Glutamatergic neuron (in vitro differentiated cells): ENCODE data around the gene RB1. TPM values are rescaled to one million over a fixed set of nuclear protein-coding genes. Genes with fewer than 3 reads are reported as not detected.

Source experiments
- DNase-seq: peaks from one replicate; pipeline ENCODE4 v3.0.0; 2022
- H3K27ac Mint-ChIP-seq: one replicate; pipeline ENCODE4 v1.8.0; 2020; ENCODE audit warnings: mild to moderate bottlenecking, mixed read lengths, inconsistent platforms; ENCODE audit not compliant: unreplicated experiment
- H3K27me3 Mint-ChIP-seq: one replicate; pipeline ENCODE4 v1.8.0; 2020; ENCODE audit warnings: mild to moderate bottlenecking, moderate library complexity, mixed read lengths, inconsistent platforms; ENCODE audit not compliant: unreplicated experiment
- H3K36me3 Mint-ChIP-seq: one replicate; pipeline ENCODE4 v1.8.0; 2020; ENCODE audit warnings: mild to moderate bottlenecking, mixed read lengths, inconsistent platforms; ENCODE audit not compliant: unreplicated experiment
- H3K4me1 Mint-ChIP-seq: one replicate; pipeline ENCODE4 v1.8.0; 2020; ENCODE audit warnings: mild to moderate bottlenecking, low read depth, mixed read lengths, inconsistent platforms; ENCODE audit not compliant: unreplicated experiment
- H3K4me3 Mint-ChIP-seq: one replicate; pipeline ENCODE4 v1.8.0; 2020; ENCODE audit warnings: mild to moderate bottlenecking, mixed read lengths, inconsistent platforms; ENCODE audit not compliant: unreplicated experiment
- H3K9me3 Mint-ChIP-seq: one replicate; pipeline ENCODE4 v1.8.0; 2020; ENCODE audit warnings: mild to moderate bottlenecking, moderate library complexity, mixed read lengths, inconsistent platforms; ENCODE audit not compliant: unreplicated experiment
- long read RNA-seq: library from polyadenylated mRNA; unstranded; transcript quantifications from one replicate; pipeline ENCODE4 v2.0.0, GENCODE V29; 2020; ENCODE audit not compliant: unreplicated experiment
- total RNA-seq: library from RNA; stranded (reverse); fragmentation: NEBNext Ultra II Directional; extraction: Animal tissue kit (Norgen Biotek cat#: 25700); gene quantifications from one replicate; pipeline ENCODE4 v1.2.1, GENCODE V29; 2021; ENCODE audit not compliant: unreplicated experiment
- TF ChIP-seq, protein P1 (sequence below): fragments of 200-600 bp; sonication (generic); IDR thresholded peaks from one replicate; pipeline ENCODE4 v1.5.0; 2021; ENCODE audit not compliant: partially characterized antibody, unreplicated experiment

The RB1 gene
- 50.3 TPM for total RNA-seq
- long read RNA-seq, partial matches to known transcripts, result 4 of 6 reads
- long read RNA-seq, other reads (novel, unspliced or antisense), result 1 of 6 reads

DNA sequence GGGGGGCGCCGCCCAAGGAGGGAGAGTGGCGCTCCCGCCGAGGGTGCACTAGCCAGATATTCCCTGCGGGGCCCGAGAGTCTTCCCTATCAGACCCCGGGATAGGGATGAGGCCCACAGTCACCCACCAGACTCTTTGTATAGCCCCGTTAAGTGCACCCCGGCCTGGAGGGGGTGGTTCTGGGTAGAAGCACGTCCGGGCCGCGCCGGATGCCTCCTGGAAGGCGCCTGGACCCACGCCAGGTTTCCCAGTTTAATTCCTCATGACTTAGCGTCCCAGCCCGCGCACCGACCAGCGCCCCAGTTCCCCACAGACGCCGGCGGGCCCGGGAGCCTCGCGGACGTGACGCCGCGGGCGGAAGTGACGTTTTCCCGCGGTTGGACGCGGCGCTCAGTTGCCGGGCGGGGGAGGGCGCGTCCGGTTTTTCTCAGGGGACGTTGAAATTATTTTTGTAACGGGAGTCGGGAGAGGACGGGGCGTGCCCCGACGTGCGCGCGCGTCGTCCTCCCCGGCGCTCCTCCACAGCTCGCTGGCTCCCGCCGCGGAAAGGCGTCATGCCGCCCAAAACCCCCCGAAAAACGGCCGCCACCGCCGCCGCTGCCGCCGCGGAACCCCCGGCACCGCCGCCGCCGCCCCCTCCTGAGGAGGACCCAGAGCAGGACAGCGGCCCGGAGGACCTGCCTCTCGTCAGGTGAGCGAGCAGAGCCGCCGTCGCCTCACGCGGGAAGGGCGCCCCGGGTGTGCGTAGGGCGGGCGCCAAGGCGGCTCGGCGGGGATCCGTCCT, at the start of gene RB1:
Gene RB1, plus strand, starts transcription at position 393 of the 784 bp plus-strand sequence. Its CDS starts 162 bp downstream, at position 555.
- H3K4me1 Mint-ChIP-seq, result peaks cover 6% of the 10 kb centered on the region
- peaks cover 7% of the 10 kb centered on the region for H3K9me3 Mint-ChIP-seq
- TF ChIP-seq, protein P1, sequence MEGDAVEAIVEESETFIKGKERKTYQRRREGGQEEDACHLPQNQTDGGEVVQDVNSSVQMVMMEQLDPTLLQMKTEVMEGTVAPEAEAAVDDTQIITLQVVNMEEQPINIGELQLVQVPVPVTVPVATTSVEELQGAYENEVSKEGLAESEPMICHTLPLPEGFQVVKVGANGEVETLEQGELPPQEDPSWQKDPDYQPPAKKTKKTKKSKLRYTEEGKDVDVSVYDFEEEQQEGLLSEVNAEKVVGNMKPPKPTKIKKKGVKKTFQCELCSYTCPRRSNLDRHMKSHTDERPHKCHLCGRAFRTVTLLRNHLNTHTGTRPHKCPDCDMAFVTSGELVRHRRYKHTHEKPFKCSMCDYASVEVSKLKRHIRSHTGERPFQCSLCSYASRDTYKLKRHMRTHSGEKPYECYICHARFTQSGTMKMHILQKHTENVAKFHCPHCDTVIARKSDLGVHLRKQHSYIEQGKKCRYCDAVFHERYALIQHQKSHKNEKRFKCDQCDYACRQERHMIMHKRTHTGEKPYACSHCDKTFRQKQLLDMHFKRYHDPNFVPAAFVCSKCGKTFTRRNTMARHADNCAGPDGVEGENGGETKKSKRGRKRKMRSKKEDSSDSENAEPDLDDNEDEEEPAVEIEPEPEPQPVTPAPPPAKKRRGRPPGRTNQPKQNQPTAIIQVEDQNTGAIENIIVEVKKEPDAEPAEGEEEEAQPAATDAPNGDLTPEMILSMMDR, result no peak
- DNase-seq, result peak; percentile 86
- no peaks in the 10 kb centered on the region for H3K36me3 Mint-ChIP-seq
- H3K27me3 Mint-ChIP-seq, result peaks cover 3% of the 10 kb centered on the region
- peak within 1 kb of the TSS; percentile 95 for H3K27ac Mint-ChIP-seq
- H3K4me3 Mint-ChIP-seq, result peak within 1 kb of the TSS; percentile 97

DNA sequence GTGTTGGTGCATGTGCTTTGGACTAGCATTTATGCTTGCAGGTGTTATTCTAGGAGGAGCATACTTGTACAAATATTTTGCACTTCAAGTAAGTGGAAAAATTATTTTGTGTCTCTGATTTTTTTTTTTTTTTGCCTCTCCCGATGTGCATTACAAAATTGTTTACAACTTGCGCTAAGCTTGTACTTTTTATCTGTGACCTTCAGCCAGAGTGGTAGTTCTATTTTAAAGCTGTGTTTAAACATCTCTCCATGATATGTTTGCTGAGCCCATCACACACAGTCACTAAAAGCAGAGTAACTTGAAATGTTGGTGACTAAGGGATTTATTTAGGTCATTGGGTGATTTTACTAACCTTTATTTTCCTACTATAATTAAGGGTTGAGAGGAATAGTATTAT, 49.7 kb upstream of the RB1 start:
- DNase-seq, result no peak
- peaks cover 16% of the 10 kb centered on the region for H3K4me1 Mint-ChIP-seq
- no peaks in the 10 kb centered on the region for H3K36me3 Mint-ChIP-seq
- H3K27ac Mint-ChIP-seq, result no peak overlapping the region
- peaks cover 4% of the 10 kb centered on the region for H3K9me3 Mint-ChIP-seq
- peaks cover 3% of the 10 kb centered on the region for H3K27me3 Mint-ChIP-seq
- TF ChIP-seq, protein P1, result no peak
- no peak overlapping the region for H3K4me3 Mint-ChIP-seq

DNA sequence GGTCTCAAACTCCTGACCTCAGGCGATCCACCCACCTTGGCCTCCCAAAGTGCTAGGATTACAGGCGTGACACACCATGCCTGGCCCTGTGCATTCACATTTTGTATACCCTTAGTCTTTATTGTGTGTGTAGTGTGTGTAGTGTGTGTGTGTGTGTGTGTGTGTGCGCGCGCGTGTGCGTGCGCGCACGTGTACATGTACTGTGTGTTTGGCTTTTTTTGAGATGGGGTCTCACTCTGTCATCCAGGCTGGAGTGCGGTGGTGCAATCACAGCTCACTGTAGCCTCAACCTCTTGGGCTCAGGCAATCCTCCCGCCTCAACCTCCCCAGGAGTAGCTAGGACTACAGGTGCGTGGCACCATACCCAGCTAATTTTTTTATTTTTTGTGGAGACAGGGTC, 48.5 kb upstream of the RB1 start:
- no peaks in the 10 kb centered on the region for H3K36me3 Mint-ChIP-seq
- no peak for DNase-seq
- TF ChIP-seq, protein P1, result no peak
- peaks cover 3% of the 10 kb centered on the region for H3K27me3 Mint-ChIP-seq
- no peak overlapping the region for H3K4me3 Mint-ChIP-seq
- peaks cover 12% of the 10 kb centered on the region for H3K4me1 Mint-ChIP-seq
- H3K27ac Mint-ChIP-seq, result no peak overlapping the region
- peaks cover 3% of the 10 kb centered on the region for H3K9me3 Mint-ChIP-seq

DNA sequence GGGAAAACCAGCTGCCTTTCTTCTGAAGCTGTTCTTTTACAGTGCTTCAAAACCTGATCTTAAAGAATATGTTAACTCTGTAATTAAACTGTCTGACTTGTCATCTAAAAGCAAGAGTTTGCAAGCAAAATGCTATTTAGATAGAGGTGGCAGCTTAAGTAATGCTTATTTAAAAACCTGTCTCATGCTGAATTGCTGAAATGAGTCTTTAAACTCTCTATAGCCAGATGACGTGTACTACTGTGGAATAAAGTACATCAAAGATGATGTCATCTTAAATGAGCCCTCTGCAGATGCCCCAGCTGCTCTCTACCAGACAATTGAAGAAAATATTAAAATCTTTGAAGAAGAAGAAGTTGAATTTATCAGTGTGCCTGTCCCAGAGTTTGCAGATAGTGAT, 47.6 kb upstream of the RB1 start:
- Mint-ChIP-seq H3K27ac (no peak overlapping the region), H3K9me3 (peaks cover 2% of the 10 kb centered on the region), H3K4me3 (no peak overlapping the region), H3K4me1 (peaks cover 12% of the 10 kb centered on the region), H3K36me3 (no peaks in the 10 kb centered on the region), H3K27me3 (peaks cover 3% of the 10 kb centered on the region)
- TF ChIP-seq, protein P1, result no peak
- no peak for DNase-seq

DNA sequence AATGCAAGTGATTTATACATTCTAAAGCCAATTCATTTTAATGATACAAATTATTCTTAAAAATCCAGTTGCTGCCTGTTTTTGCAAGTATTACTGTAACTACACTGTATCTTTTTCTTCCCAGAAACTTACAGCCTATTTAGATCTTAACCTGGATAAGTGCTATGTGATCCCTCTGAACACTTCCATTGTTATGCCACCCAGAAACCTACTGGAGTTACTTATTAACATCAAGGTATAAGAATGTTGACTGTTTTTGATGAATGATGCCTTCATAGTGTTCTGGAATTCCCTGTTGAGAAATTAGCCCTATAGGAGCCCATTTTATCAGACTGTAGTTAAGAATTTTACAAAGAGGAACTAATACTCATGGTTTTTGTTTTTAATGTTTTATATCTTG, 45.5 kb upstream of the RB1 start:
- no peaks in the 10 kb centered on the region for H3K9me3 Mint-ChIP-seq
- H3K36me3 Mint-ChIP-seq, result no peaks in the 10 kb centered on the region
- no peaks in the 10 kb centered on the region for H3K4me1 Mint-ChIP-seq
- no peaks in the 10 kb centered on the region for H3K27me3 Mint-ChIP-seq
- TF ChIP-seq, protein P1, result no peak
- DNase-seq, result no peak
- H3K4me3 Mint-ChIP-seq, result no peak overlapping the region
- H3K27ac Mint-ChIP-seq, result no peak overlapping the region
